Body of pancreas (tissue), 4 donors: ENCODE measurements around the gene EIF4ENIF1. TPM values are rescaled to one million over a fixed set of nuclear protein-coding genes. Genes with fewer than 3 reads are reported as not detected.

ENCODE experiments used
- ATAC-seq: fragments of 150-250 bp; one replicate; pipeline ENCODE4 v1.9.1; 2016
- DNase-seq, 4 donors: peaks; one replicate each; pipeline ENCODE4 v3.0.0-alpha.2; 2019
- H3K27ac ChIP-seq, 4 donors: fragments of 200-600 bp; sonication (generic); 1 replicate in 3 of 4; 2 replicates in 1 of 4; pipeline versions ENCODE4 v1.5.1 to v1.6.1; 2016 to 2019; ENCODE audit warnings: mild to moderate bottlenecking in 1 of 4, mixed read lengths in 1 of 4, moderate library complexity in 1 of 4
- H3K27me3 ChIP-seq, 2 donors: fragments of 200-600 bp; sonication (generic); one replicate each; pipeline ENCODE4 v1.6.0; 2016; ENCODE audit warnings: mild to moderate bottlenecking in 1 of 2
- H3K36me3 ChIP-seq, 2 donors: fragments of 200-600 bp; sonication (generic); replicated peaks in 1 of 2; 2 replicates each; pipeline ENCODE4 v1.5.1; 2016; ENCODE audit warnings: low read depth in 2 of 2; ENCODE audit not compliant: insufficient read depth in 1 of 2
- H3K4me1 ChIP-seq: fragments of 200-600 bp; sonication (generic); one replicate; pipeline ENCODE4 v1.6.0; 2016
- H3K4me3 ChIP-seq, 2 donors: fragments of 200-600 bp; sonication (generic); 1 replicate in 1 of 2; 2 replicates in 1 of 2; pipeline ENCODE4 v1.5.1; 2016 to 2019
- H3K9me3 ChIP-seq, 3 donors: fragments of 200-600 bp; sonication (generic); 1 replicate in 2 of 3; 2 replicates in 1 of 3; pipeline ENCODE4 v1.5.1; 2016
- CTCF ChIP-seq, 7 experiments: fragments of 450-650 bp in 4 of 7; fragments of 200-600 bp in 3 of 7; sonication (generic) in 3 of 7; IDR thresholded peaks; one replicate each; pipeline ENCODE4 v1.5.1; 2016 to 2019; ENCODE audit warnings: antibody characterized with exemption in 7 of 7
- POLR2A ChIP-seq, 3 donors: fragments of 450-650 bp; IDR thresholded peaks; one replicate each; pipeline ENCODE4 v1.6.1; 2016; ENCODE audit warnings: antibody characterized with exemption in 3 of 3, mild to moderate bottlenecking in 2 of 3
- WGBS, 2 donors: methylation state at CpG; one replicate each; pipeline ENCODE4 v1.1.5; 2017; 5-methylcytosine and 5-hydroxymethylcytosine counted together
- intact Hi-C: fragments of 100-400 bp; cut with DNase I; formaldehyde crosslinking; loops from one replicate; pipeline ENCODE4 v1.15.1; 2023
- total RNA-seq, 2 donors: library from RNA; depleted of rRNA; stranded (reverse); fragments of >200 nt; gene quantifications; one replicate each; pipeline ENCODE4 v1.1.0, GENCODE V29; 2016

The EIF4ENIF1 gene
- total RNA-seq, 2 donors from 2014 or later = 7.5 to 10.9 TPM

- WGBS, 2 donors = 81 to 91% methylated on average over 5 of the region's 5 CpGs
- H3K9me3 ChIP-seq = no peaks in the 10 kb centered on the region
- intact Hi-C loops = no loop called here
- no peak for ATAC-seq
- no peaks in the 10 kb centered on the region for H3K27me3 ChIP-seq
- no peaks in the 10 kb centered on the region for H3K4me1 ChIP-seq
- peaks cover 0 to 30% of the 10 kb centered on the region in 2 donors for H3K36me3 ChIP-seq
- no peak for TF ChIP-seq POLR2A (IDR thresholded peaks at IDR 0.05)
- TF ChIP-seq CTCF (IDR thresholded peaks at IDR 0.05) = no peak
- no peak overlapping the region for H3K27ac ChIP-seq
- DNase-seq = no peak
- no peak overlapping the region for H3K4me3 ChIP-seq
Measured at GRCh38 chr22:31441652-31442051, 48.0 kb downstream of the EIF4ENIF1 start.

- Histone ChIP-seq H3K27ac (no peak overlapping the region), H3K4me3 (no peak overlapping the region), H3K36me3 (peaks cover 0 to 35% of the 10 kb centered on the region in 2 donors), H3K27me3 (no peaks in the 10 kb centered on the region), H3K4me1 (no peaks in the 10 kb centered on the region), H3K9me3 (no peaks in the 10 kb centered on the region)
- intact Hi-C loops = no loop called here
- no peak for ATAC-seq
- TF ChIP-seq POLR2A (IDR thresholded peaks at IDR 0.05) = no peak
- 91 to 93% methylated on average over 7 of the region's 7 CpGs for WGBS, 2 donors
- DNase-seq = no peak
Measured at GRCh38 chr22:31440681-31441080, 49.0 kb downstream of the EIF4ENIF1 start.

DNA sequence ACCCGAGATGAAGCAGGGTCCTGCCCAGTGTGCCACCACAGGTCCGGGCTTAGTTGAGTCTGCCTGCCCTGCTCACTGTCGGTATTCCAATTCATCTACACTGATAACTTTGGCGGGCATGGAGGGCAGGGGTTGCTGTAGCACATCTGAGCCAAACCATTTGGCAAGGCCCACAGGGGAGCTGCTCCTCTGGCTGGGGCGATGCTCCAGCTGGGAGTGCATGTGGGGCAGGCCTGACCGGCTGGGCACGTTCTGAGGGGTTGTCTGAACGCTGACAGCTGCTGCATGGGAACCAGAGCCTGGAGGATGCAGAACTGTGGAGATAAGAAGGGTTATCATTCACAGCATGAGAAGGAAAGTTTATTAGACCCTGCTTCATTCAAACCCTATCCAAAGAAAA lies 49.8 kb downstream of the EIF4ENIF1 start:
- Histone ChIP-seq H3K27me3 (no peaks in the 10 kb centered on the region), H3K4me1 (no peaks in the 10 kb centered on the region), H3K36me3 (peaks cover 0 to 43% of the 10 kb centered on the region in 2 donors), H3K9me3 (no peaks in the 10 kb centered on the region), H3K4me3 (no peak overlapping the region), H3K27ac (no peak overlapping the region)
- intact Hi-C loops = no loop called here
- 62 to 67% methylated on average over 1 to 8 of the region's 8 CpGs for WGBS, 2 donors
- no peak for TF ChIP-seq POLR2A (IDR thresholded peaks at IDR 0.05)
- TF ChIP-seq CTCF (IDR thresholded peaks at IDR 0.05) = no peak
- DNase-seq = no peak
- ATAC-seq = peak; percentile 12

- intact Hi-C loops = no loop called here
- H3K9me3 ChIP-seq = no peaks in the 10 kb centered on the region
- TF ChIP-seq CTCF (IDR thresholded peaks at IDR 0.05) (no peak), POLR2A (IDR thresholded peaks at IDR 0.05) (no peak)
- H3K36me3 ChIP-seq = peaks cover 3 to 44% of the 10 kb centered on the region in 2 donors
- WGBS, 2 donors = 83 to 85% methylated on average over 2 to 3 of the region's 3 CpGs
- DNase-seq (no peak), ATAC-seq (no peak)
- no peaks in the 10 kb centered on the region for H3K27me3 ChIP-seq
- no peak overlapping the region for H3K27ac ChIP-seq
- no peaks in the 10 kb centered on the region for H3K4me1 ChIP-seq
- no peak overlapping the region for H3K4me3 ChIP-seq
Measured at GRCh38 chr22:31436132-31436531, 53.5 kb downstream of the EIF4ENIF1 start.

DNA sequence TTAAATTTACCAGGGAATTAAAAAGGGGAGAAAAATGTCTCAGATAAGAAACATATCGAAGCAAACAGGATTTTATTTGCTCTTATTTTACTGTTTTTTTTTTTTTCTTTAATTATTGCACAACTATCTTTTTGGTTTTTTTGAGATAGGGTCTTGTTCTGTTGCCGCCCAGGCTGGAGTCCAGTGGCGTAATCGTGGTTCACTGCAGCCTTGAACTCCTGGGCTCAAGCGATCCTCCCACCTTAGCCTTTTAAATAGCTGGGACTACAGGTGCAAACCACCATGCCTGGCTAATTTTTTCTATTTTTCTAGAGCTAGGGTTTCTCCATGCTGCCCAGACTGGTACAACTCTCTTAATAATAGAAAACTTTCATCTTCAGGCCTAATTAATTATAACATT lies 57.7 kb downstream of the EIF4ENIF1 start:
- Histone ChIP-seq H3K4me3 (no peak overlapping the region), H3K4me1 (no peaks in the 10 kb centered on the region), H3K36me3 (peaks cover 10 to 43% of the 10 kb centered on the region in 2 donors), H3K9me3 (no peaks in the 10 kb centered on the region), H3K27ac (no peak overlapping the region), H3K27me3 (no peaks in the 10 kb centered on the region)
- ATAC-seq (no peak), DNase-seq (no peak)
- WGBS, 2 donors = 50 to 87% methylated on average over 5 of the region's 5 CpGs
- intact Hi-C loops = no loop called here
- TF ChIP-seq POLR2A (IDR thresholded peaks at IDR 0.05) = no peak
- TF ChIP-seq CTCF (IDR thresholded peaks at IDR 0.05) = no peak
